GM21526 (cell line): ENCODE measurements around the gene ART3.
A peak's percentile ranks its signal among the peaks of the same experiment; 100 is the strongest.

ENCODE experiments used
- ATAC-seq: cut with Tn5 transposase; IDR thresholded peaks from one replicate; pipeline ENCODE4 v1.9.1; 2021; ENCODE audit warnings: moderate library complexity; ENCODE audit not compliant: unreplicated experiment, low FRiP score

Gene ART3

GRCh38 chr4:76141241-76141640 is 66.7 kb downstream of the ART3 start:
- ATAC-seq: no peak

DNA sequence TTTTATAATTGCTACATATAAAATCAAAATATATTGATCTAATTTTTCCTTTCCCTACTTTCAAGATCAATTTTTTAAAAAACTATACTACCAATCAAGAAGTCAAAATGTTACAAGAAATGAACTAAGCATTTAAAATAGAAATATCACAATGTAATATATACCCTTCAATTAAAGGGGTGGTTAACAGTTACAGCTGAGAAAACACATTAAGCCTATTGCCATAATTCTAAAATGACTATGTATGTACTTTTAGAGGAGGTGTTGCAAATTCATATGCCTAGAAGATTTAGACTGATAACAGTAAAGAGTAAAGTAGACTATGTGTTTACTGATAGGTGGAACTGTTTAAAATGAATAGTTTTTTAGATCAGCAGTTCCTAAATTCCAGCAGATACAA is 70.0 kb downstream of the ART3 start:
- no peak for ATAC-seq

- peak; percentile 28 for ATAC-seq
Measured at GRCh38 chr4:76147454-76148141, 73.1 kb downstream of the ART3 start.

DNA sequence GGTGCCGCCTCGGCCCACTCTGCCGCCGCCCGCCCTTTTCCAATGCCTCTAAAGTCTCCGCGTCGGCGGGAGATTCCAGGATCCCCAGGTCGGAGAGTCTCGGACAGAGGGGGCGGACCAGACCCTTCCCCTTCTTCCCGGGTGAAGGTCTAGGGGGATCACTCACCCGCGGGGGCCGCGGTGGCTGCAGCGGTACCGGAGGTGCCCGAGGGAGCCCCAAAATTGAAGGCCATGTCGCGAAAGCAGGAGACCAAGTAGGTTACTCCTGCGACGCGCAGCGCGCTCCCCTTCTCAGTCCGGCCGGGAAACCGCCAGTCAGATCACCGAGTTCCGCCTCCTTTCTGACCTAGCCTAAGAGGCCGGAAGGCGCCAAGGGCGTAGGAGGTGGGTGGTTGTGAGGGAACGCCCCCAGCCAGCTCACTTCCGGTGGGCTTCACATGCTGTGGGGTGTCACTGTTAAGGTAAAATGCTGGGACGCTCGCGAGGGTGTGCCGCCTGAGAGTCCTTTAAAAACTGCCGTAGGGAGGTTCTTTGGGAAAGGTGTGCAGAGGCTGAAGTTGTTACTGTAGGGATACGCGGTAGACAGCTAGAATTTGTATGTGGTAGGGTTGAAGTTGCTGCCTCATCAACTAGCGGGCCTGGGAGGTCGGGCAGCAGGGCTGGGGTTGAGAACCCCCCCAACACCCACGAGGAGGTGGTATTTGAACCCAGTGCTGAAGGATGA is 73.8 kb downstream of the ART3 start, which contains the start of gene NUP54:
NUP54 (minus strand) TSS at position 256 of the 724 bp plus-strand sequence; CDS start at position 233, 23 bp downstream.
- ATAC-seq: peak; percentile 99

GRCh38 chr4:76153356-76153755 is 78.8 kb downstream of the ART3 start:
- ATAC-seq: no peak

- no peak for ATAC-seq
Measured at GRCh38 chr4:76155979-76156378, 81.5 kb downstream of the ART3 start.

- no peak for ATAC-seq
Measured at GRCh38 chr4:76156635-76157034, 82.1 kb downstream of the ART3 start.

DNA sequence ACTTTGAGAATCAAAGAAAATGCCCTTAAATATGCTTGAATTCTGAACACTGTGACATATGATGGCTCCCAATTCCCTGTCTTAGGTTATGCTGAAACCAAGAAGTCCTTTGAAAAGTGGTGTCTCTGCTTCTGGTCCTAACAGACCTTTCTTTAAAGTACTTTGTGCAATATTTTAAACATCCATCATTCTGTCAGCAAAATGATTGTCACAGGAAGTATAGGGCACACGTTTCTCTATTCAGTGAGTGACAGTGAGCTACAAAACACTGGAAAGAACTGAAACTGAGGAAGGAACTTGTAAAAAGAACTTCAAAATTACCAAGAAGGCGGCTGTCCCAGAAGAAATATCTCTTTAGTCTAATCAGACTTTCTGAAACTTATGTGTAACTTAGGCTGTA is 85.8 kb downstream of the ART3 start:
- no peak for ATAC-seq
